ENCODE results near the gene LAMTOR1. TPM values are rescaled to one million over a fixed set of nuclear protein-coding genes. Genes with fewer than 3 reads are reported as not detected.

Gene LAMTOR1
- total RNA-seq, 3 donors from 2014 or later: 77.6 to 82.1 (median 78.2) TPM

- ATAC-seq: no peak
- Mint-ChIP-seq H3K27me3 (ENCODE audit: low read depth) (no peaks in the 10 kb centered on the region), H3K9me3 (no peaks in the 10 kb centered on the region), H3K4me1 (ENCODE audit: low read depth) (peaks cover 2% of the 10 kb centered on the region), H3K36me3 (ENCODE audit: insufficient read depth) (peaks cover 10% of the 10 kb centered on the region), H3K4me3 (no peak overlapping the region)
- DNase-seq: no peak
These were observed 41.2 kb downstream of the LAMTOR1 start for GRCh38 chr11:72061739-72062396.

- peaks cover 4% of the 10 kb centered on the region for H3K36me3 Mint-ChIP-seq (ENCODE audit: insufficient read depth)
- peaks cover 2% of the 10 kb centered on the region for H3K4me1 Mint-ChIP-seq (ENCODE audit: low read depth)
- no peak for ATAC-seq
- H3K9me3 Mint-ChIP-seq: no peaks in the 10 kb centered on the region
- H3K4me3 Mint-ChIP-seq: no peak overlapping the region
- H3K27me3 Mint-ChIP-seq (ENCODE audit: low read depth): no peaks in the 10 kb centered on the region
- DNase-seq: no peak
These were observed 44.6 kb downstream of the LAMTOR1 start for GRCh38 chr11:72058416-72059034.

- Mint-ChIP-seq H3K27me3 (ENCODE audit: low read depth) (no peaks in the 10 kb centered on the region), H3K36me3 (ENCODE audit: insufficient read depth) (peaks cover 3% of the 10 kb centered on the region), H3K4me3 (no peak overlapping the region), H3K4me1 (ENCODE audit: low read depth) (peaks cover 7% of the 10 kb centered on the region), H3K9me3 (no peaks in the 10 kb centered on the region)
- DNase-seq (no peak), ATAC-seq (no peak)
These were observed 54.2 kb downstream of the LAMTOR1 start for GRCh38 chr11:72048766-72049460.

Other genes starting within 250 kb of the LAMTOR1 start
- gene DEFB131B, start 224.8 kb downstream of the LAMTOR1 start, total RNA-seq: not detected
- 10 to 100 TPM; 10.3 to 12.2 (median 10.5) TPM for gene XNDC1N, start 174.7 kb downstream of the LAMTOR1 start, total RNA-seq
- 10 to 100 TPM; 38.3 to 46.0 (median 43.0) TPM for gene RNF121, start 174.3 kb downstream of the LAMTOR1 start, total RNA-seq
- 1 to 10 TPM; 7.9 to 9.8 (median 9.3) TPM for gene IL18BP, start 104.4 kb downstream of the LAMTOR1 start, total RNA-seq
- 10 to 100 TPM; 80.8 to 90.6 (median 85.3) TPM for gene NUMA1, start 22.8 kb downstream of the LAMTOR1 start, total RNA-seq
- 1 to 10 TPM; 3.3 to 7.7 (median 7.3) TPM for gene LRRC51, start 22.4 kb downstream of the LAMTOR1 start, total RNA-seq
- not detected for gene TOMT, start 2.6 kb upstream of the LAMTOR1 start, total RNA-seq
- 10 to 100 TPM; 56.2 to 68.9 (median 58.9) TPM for gene ANAPC15, start 9.4 kb upstream of the LAMTOR1 start, total RNA-seq
- not detected for gene FOLR3, start 32.4 kb upstream of the LAMTOR1 start, total RNA-seq
- under 1 TPM in 2 of 3 donors, not detected in 1; 0.20 to 0.24 TPM for gene FOLR1, start 88.8 kb upstream of the LAMTOR1 start, total RNA-seq
- gene FOLR2, start 113.5 kb upstream of the LAMTOR1 start, total RNA-seq: not detected
- gene INPPL1, start 121.5 kb upstream of the LAMTOR1 start, total RNA-seq: 10 to 100 TPM; 69.5 to 90.2 (median 79.5) TPM
- gene PHOX2A, start 140.9 kb upstream of the LAMTOR1 start, total RNA-seq: not detected

Data from activated T-cell treated with anti-CD3 and anti-CD28 coated beads, Interleukin-2, amount 50 U/mL, for 4 hours (primary cell).